ENCODE results near the gene NOTCH1.

DNA sequence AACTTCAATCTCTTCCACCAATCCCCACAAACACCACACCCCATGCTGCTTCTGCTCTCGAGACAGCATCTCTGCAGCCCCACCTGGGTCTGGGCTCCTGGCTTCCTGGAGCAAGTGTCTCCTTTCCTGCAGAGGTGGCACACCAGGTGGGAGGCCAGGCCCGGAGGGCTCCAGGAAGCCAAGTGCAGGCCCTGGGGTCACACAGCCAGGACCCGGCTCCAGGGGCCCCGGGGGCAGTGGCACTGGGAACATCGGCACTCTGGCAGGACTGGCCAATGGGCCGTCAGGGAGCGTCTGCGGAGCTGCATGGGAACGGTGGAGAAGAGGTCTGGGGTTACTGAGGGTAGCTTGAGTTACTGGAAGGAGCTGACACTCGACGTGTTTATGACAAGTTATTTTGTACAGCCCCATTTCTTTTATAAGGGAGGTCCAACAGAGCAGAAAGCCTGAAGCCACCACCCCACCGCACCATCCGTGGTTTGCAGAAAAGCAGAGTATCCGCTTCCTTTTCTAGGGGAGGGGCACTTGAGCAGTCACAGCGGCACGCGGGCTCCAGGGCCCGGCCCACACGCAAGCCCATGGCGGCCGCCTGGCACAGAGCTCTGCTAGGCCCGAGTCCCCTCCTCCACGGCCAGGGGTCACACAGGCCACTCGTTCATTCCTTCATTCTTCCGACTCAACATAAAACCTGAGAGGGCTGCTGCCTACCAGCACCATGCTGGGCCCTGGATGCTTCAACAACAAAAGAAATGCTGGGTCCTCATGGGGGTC is 91.6 kb downstream of the NOTCH1 start:
- TF ChIP-seq, protein P1, sequence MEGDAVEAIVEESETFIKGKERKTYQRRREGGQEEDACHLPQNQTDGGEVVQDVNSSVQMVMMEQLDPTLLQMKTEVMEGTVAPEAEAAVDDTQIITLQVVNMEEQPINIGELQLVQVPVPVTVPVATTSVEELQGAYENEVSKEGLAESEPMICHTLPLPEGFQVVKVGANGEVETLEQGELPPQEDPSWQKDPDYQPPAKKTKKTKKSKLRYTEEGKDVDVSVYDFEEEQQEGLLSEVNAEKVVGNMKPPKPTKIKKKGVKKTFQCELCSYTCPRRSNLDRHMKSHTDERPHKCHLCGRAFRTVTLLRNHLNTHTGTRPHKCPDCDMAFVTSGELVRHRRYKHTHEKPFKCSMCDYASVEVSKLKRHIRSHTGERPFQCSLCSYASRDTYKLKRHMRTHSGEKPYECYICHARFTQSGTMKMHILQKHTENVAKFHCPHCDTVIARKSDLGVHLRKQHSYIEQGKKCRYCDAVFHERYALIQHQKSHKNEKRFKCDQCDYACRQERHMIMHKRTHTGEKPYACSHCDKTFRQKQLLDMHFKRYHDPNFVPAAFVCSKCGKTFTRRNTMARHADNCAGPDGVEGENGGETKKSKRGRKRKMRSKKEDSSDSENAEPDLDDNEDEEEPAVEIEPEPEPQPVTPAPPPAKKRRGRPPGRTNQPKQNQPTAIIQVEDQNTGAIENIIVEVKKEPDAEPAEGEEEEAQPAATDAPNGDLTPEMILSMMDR (IDR thresholded peaks at IDR 0.05; ENCODE audit: low read depth, low read length) = no peak
- no peak for TF ChIP-seq EZH2phosphoT487 (IDR thresholded peaks at IDR 0.05; ENCODE audit: low read depth)
